ENCODE measurements around the gene ZNF837.

The ZNF837 gene

GRCh38 chr19:58398087-58398486, 17.3 kb upstream of the ZNF837 start:
- H3K4me3 ChIP-seq (ENCODE audit: low read depth, low read length), result no peak overlapping the region
- TF ChIP-seq POLR2A (IDR thresholded peaks at IDR 0.05; ENCODE audit: extremely low read depth, insufficient read length) (no peak), MAX (IDR thresholded peaks at IDR 0.05; ENCODE audit: low read depth, low read length) (no peak), CTCF (IDR thresholded peaks at IDR 0.05; ENCODE audit: low read depth, low read length) (no peak), MYC (IDR thresholded peaks at IDR 0.05; ENCODE audit: low read depth, low read length) (no peak)
- DNase-seq (ENCODE audit: low read depth), result no peak

DNA sequence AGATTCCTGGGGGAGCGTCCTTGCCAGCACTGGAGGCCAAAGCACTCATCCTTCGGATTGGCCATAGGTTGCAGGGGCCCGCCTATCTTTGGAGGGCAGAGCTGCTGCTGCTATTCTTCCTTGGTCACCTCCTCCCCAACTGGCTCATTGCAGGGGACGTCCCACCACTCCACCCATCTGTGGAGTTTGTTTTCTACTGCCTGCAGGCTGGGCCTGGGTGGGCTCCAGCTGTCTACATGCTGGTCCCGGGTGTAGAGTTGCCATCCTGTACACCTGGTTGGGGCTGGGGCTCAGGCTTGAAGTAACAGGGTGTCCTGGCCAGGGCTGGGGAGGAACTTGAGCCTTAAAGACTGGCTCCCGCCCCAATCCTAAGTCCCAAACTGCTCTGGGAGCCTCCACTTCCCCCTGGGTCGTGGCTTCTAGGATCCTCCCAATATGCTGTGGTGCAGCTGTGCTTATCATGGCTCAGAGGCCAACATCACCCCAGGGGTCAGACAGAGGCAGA, 16.8 kb upstream of the ZNF837 start:
- H3K4me3 ChIP-seq (ENCODE audit: low read depth, low read length), result no peak overlapping the region
- TF ChIP-seq POLR2A (IDR thresholded peaks at IDR 0.05; ENCODE audit: extremely low read depth, insufficient read length) (no peak), MYC (IDR thresholded peaks at IDR 0.05; ENCODE audit: low read depth, low read length) (no peak), MAX (IDR thresholded peaks at IDR 0.05; ENCODE audit: low read depth, low read length) (no peak), CTCF (IDR thresholded peaks at IDR 0.05; ENCODE audit: low read depth, low read length) (no peak)
- no peak for DNase-seq (ENCODE audit: low read depth)

DNA sequence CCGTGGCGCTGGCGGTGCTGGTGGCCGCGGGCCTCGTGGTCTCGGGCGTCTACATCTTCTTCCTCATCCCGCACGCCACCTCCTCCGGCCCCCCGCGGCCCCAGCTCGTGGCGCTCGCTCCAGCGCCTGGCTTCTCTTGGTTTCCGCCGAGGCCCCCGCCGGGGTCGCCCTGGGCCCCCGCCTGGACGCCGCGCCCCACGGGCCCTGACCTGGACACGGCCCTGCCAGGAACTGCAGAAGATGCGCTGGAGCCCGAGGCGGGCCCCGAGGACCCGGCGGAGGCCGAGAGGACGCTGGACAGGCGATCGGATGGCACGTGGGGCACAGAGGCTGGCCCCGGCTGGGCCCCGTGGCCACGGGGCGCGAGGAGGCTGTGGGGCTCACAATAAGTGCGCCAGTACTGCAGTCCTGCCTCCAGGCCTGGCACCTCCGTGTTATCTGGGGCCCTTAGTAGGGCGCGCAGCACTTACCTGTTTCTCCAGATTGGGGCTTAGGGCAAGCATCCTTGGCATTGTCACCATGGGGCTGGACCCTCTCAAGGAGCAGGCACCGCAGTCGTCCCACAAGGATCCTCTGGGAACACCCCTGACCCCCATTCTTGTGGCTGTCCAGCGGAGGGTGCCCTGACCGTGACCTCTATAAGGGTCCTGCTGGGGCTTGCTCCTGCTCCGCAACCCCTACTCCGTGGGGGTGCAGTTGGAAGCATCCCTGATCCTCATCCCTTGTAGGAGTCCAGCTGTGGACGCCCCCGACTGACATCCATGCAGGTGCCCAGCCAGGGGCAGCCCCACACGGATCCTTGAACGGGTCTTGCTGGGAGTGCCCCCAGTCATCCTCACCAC, 16.1 kb upstream of the ZNF837 start:
- TF ChIP-seq MYC (IDR thresholded peaks at IDR 0.05; ENCODE audit: low read depth, low read length), result no peak
- no peak for TF ChIP-seq MAX (IDR thresholded peaks at IDR 0.05; ENCODE audit: low read depth, low read length)
- TF ChIP-seq POLR2A (IDR thresholded peaks at IDR 0.05; ENCODE audit: extremely low read depth, insufficient read length), result no peak
- no peak for TF ChIP-seq CTCF (IDR thresholded peaks at IDR 0.05; ENCODE audit: low read depth, low read length)
- no peak overlapping the region for H3K4me3 ChIP-seq (ENCODE audit: low read depth, low read length)
- no peak for DNase-seq (ENCODE audit: low read depth)

GRCh38 chr19:58395979-58396627, 15.3 kb upstream of the ZNF837 start:
- TF ChIP-seq POLR2A (IDR thresholded peaks at IDR 0.05; ENCODE audit: extremely low read depth, insufficient read length) (no peak), MYC (IDR thresholded peaks at IDR 0.05; ENCODE audit: low read depth, low read length) (no peak), CTCF (IDR thresholded peaks at IDR 0.05; ENCODE audit: low read depth, low read length) (no peak), MAX (IDR thresholded peaks at IDR 0.05; ENCODE audit: low read depth, low read length) (no peak)
- no peak for DNase-seq (ENCODE audit: low read depth)
- H3K4me3 ChIP-seq (ENCODE audit: low read depth, low read length), result no peak overlapping the region

GRCh38 chr19:58395220-58395978, 14.6 kb upstream of the ZNF837 start, which contains the start of gene RNF225:
Gene RNF225, plus strand, starts transcription at chr19:58395656. Its CDS starts 434 bp downstream, at chr19:58396090.
- H3K4me3 ChIP-seq (ENCODE audit: low read depth, low read length), result no peak within 1 kb of the TSS
- DNase-seq (ENCODE audit: low read depth), result peak; percentile 47
- no peak for TF ChIP-seq MAX (IDR thresholded peaks at IDR 0.05; ENCODE audit: low read depth, low read length)
- TF ChIP-seq POLR2A (IDR thresholded peaks at IDR 0.05; ENCODE audit: extremely low read depth, insufficient read length), result peak; percentile 15
